HCT116 (cell line): Measurements from ENCODE around the gene CCS. TPM values are rescaled to one million over a fixed set of nuclear protein-coding genes. Genes with fewer than 3 reads are reported as not detected.

Experiments used
- ATAC-seq: fragments of 200-7000 bp; cut with Tn5 transposase; 2 replicates; pipeline ENCODE4 v1.9.1; 2020; ENCODE audit warnings: mild to moderate bottlenecking, moderate library complexity
- BruUV-seq: library from RNA; stranded (reverse); fragments of 400-500 nt; replicated peaks from 2 replicates; lab custom pipeline; 2021; lab: Mats Ljungman, UMichigan
- CTCF ChIA-PET: fragments of 300-600 bp; sonication (Branson Sonifier 250); formaldehyde crosslinking; loops from one replicate; lab custom pipeline; 2021; ENCODE audit warnings: antibody characterized with exemption; lab: Charles Lee
- POLR2A ChIA-PET: fragments of 300-600, 350-600 bp; sonication (Branson Sonifier 250); formaldehyde crosslinking; loops from one replicate; lab custom pipeline; 2021; ENCODE audit warnings: antibody characterized with exemption; lab: Charles Lee
- RAD21 ChIA-PET, 2 experiments: fragments of 300-600 bp; sonication (Branson Sonifier 250); formaldehyde crosslinking; loops; one replicate each; lab custom pipeline; 2023; ENCODE audit warnings: low total read pairs in 2 of 2; ENCODE audit not compliant: uncharacterized antibody in 2 of 2, unreplicated experiment in 2 of 2, low non-redundant PET in 1 of 2; lab: Charles Lee
- DNase-seq: peaks from one replicate; pipeline ENCODE4 v3.0.0-alpha.2; 2010; ENCODE audit warnings: low read depth, low spot score
- H2AFZ ChIP-seq: fragments of 200-600 bp; shearing (Covaris generic), sonication (generic); 2 replicates; pipeline ENCODE4 v1.6.1; 2017; ENCODE audit warnings: low read depth, mixed run types, mixed read lengths, antibody characterized with exemption, low read length; ENCODE audit not compliant: poor library complexity, severe bottlenecking
- H3K27ac ChIP-seq: 2 replicates; pipeline ENCODE4 v1.5.1; 2012; ENCODE audit warnings: low read depth, low read length
- H3K27me3 ChIP-seq: fragments of 200-600 bp; sonication (generic); 2 replicates; pipeline ENCODE4 v1.6.1; 2016; ENCODE audit warnings: mixed run types, low read length, mixed read lengths; ENCODE audit not compliant: insufficient read depth
- H3K36me3 ChIP-seq, 2 experiments: fragments of 200-500 bp in 1 of 2; fragments of 200-600 bp in 1 of 2; sonication (Bioruptor generic) in 1 of 2; sonication (generic) in 1 of 2; 2 replicates each; pipeline versions ENCODE4 v1.5.1 to v1.6.1; 2014 to 2016; ENCODE audit warnings: low read length in 2 of 2, inconsistent platforms in 1 of 2, mixed read lengths in 1 of 2, mixed run types in 1 of 2; ENCODE audit not compliant: insufficient read depth in 2 of 2, control insufficient read depth in 1 of 2
- H3K4me1 ChIP-seq, 2 experiments: fragments of 200-600 bp in 1 of 2; sonication (generic) in 1 of 2; 2 replicates each; pipeline versions ENCODE4 v1.5.1 to v1.6.1; 2012 to 2017; ENCODE audit warnings: low read length in 2 of 2, inconsistent platforms in 1 of 2, mild to moderate bottlenecking in 1 of 2, mixed read lengths in 1 of 2, mixed run types in 1 of 2, moderate library complexity in 1 of 2; ENCODE audit not compliant: insufficient read depth in 2 of 2, control insufficient read depth in 1 of 2
- H3K4me2 ChIP-seq: fragments of 200-600 bp; sonication (generic); 2 replicates; pipeline ENCODE4 v1.6.1; 2017; ENCODE audit warnings: mixed run types, low read length, mixed read lengths
- H3K4me3 ChIP-seq, 2 experiments: fragments of 200-600 bp in 1 of 2; sonication (generic) in 1 of 2; replicated peaks in 1 of 2; 2 replicates each; pipeline ENCODE4 v1.5.1; 2011 to 2016; ENCODE audit warnings: low read length in 2 of 2, control low read depth in 1 of 2, low read depth in 1 of 2, mild to moderate bottlenecking in 1 of 2, mixed read lengths in 1 of 2, mixed run types in 1 of 2
- H3K79me2 ChIP-seq: fragments of 200-600 bp; sonication (generic); 2 replicates; pipeline ENCODE4 v1.6.1; 2017; ENCODE audit warnings: mild to moderate bottlenecking, mixed run types, low read length, moderate library complexity, mixed read lengths; ENCODE audit not compliant: insufficient read depth
- H3K9ac ChIP-seq: fragments of 200-600 bp; sonication (generic); 2 replicates; pipeline ENCODE4 v1.6.1; 2016; ENCODE audit warnings: low read length, mixed read lengths
- H3K9me2 ChIP-seq: fragments of 200-600 bp; sonication (generic), shearing (Covaris generic); 2 replicates; pipeline ENCODE4 v1.6.1; 2017; ENCODE audit warnings: mixed run types, mild to moderate bottlenecking, moderate library complexity; ENCODE audit not compliant: insufficient read depth
- H3K9me3 ChIP-seq, 2 experiments: fragments of 200-500 bp in 1 of 2; fragments of 200-600 bp in 1 of 2; sonication (Bioruptor generic) in 1 of 2; sonication (generic) in 1 of 2; 2 replicates each; pipeline ENCODE4 v1.6.1; 2014 to 2017; ENCODE audit warnings: low read length in 2 of 2, mixed read lengths in 2 of 2, inconsistent platforms in 1 of 2, low read depth in 1 of 2, mild to moderate bottlenecking in 1 of 2, mixed run types in 1 of 2, moderate library complexity in 1 of 2; ENCODE audit not compliant: control insufficient read depth in 1 of 2, insufficient read depth in 1 of 2
- H4K20me1 ChIP-seq: fragments of 200-600 bp; sonication (generic), shearing (Covaris generic); 2 replicates; pipeline ENCODE4 v1.6.1; 2017; ENCODE audit warnings: mixed run types, mild to moderate bottlenecking, moderate library complexity; ENCODE audit not compliant: insufficient read depth
- ATF3 ChIP-seq: IDR thresholded peaks from 2 replicates; pipeline ENCODE4 v1.6.1; 2012
- CBX3 ChIP-seq: IDR thresholded peaks from 2 replicates; pipeline ENCODE4 v1.6.1; 2012; ENCODE audit warnings: low read depth
- CTCF ChIP-seq, 3 experiments: fragments of 200-600 bp in 1 of 3; sonication (generic) in 1 of 3; IDR thresholded peaks in 2 of 3; conservative IDR thresholded peaks in 1 of 3; 2 replicates each; pipeline ENCODE4 v1.5.1; 2012 to 2017; ENCODE audit warnings: low read depth in 2 of 3, low read length in 2 of 3, antibody characterized with exemption in 1 of 3, borderline replicate concordance in 1 of 3, control low read depth in 1 of 3, mild to moderate bottlenecking in 1 of 3, mixed read lengths in 1 of 3, mixed run types in 1 of 3, moderate library complexity in 1 of 3; ENCODE audit not compliant: insufficient read depth in 1 of 3
- ELF1 ChIP-seq: IDR thresholded peaks from 2 replicates; pipeline ENCODE4 v1.6.1; 2012; ENCODE audit warnings: low read depth, borderline replicate concordance
- EZH2 ChIP-seq: fragments of 200-600 bp; sonication (generic); IDR thresholded peaks from 2 replicates; pipeline ENCODE4 v1.6.1; 2017; ENCODE audit warnings: antibody characterized with exemption, mixed run types
- POLR2A ChIP-seq: IDR thresholded peaks from 2 replicates; pipeline ENCODE4 v1.7.0; 2011; ENCODE audit warnings: borderline replicate concordance; ENCODE audit not compliant: insufficient read depth, insufficient read length; ENCODE audit errors: extremely low read depth
- POLR2AphosphoS5 ChIP-seq: IDR thresholded peaks from 2 replicates; pipeline ENCODE4 v1.6.1; 2011; ENCODE audit warnings: mild to moderate bottlenecking, low read depth, low read length, moderate library complexity
- REST ChIP-seq: IDR thresholded peaks from 2 replicates; pipeline ENCODE4 v1.6.1; 2012; ENCODE audit warnings: low read depth
- TCF7L2 ChIP-seq: IDR thresholded peaks from 2 replicates; pipeline ENCODE4 v1.7.0; 2011; ENCODE audit warnings: borderline replicate concordance, inconsistent platforms; ENCODE audit not compliant: insufficient read depth, insufficient read length; ENCODE audit errors: extremely low read depth
- YY1 ChIP-seq: IDR thresholded peaks from 2 replicates; pipeline ENCODE4 v1.6.1; 2011; ENCODE audit warnings: low read length, low read depth, moderate library complexity, mild to moderate bottlenecking; ENCODE audit not compliant: insufficient replicate concordance; ENCODE audit errors: extremely low read depth
- intact Hi-C: fragments of 100-400 bp; cut with micrococcal nuclease; formaldehyde crosslinking; loops from 2 replicates; pipeline ENCODE4 v1.10.0; 2022
- total RNA-seq: library from RNA; stranded (reverse); gene quantifications from one replicate; pipeline ENCODE4 v1.2.1, GENCODE V29; 2021; ENCODE audit not compliant: unreplicated experiment
- TF ChIP-seq, protein P1 (sequence below): IDR thresholded peaks from 2 replicates; pipeline ENCODE4 v1.6.1; 2011; ENCODE audit warnings: mild to moderate bottlenecking, low read length, moderate library complexity; ENCODE audit not compliant: insufficient replicate concordance; ENCODE audit errors: extremely low read depth

CCS gene
- total RNA-seq, 1 experiment from 2014 or later = 40.6 TPM

DNA sequence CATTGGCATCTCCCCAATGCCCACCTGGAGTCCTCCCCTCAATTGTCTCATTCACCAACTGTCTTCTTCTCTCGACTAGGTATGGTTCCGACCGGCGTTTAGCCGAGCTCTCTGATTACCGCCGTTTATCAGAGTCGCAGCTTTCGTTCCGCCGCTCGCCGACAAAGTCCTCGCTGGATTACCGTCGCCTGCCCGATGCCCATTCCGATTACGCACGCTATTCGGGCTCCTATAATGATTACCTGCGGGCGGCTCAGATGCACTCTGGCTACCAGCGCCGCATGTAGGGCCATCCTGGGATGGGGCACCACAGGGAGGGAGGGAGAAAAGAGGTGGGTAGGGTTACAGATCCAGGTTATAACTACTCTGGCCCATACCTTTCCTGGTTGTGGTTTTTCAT lies 33.4 kb downstream of the CCS start:
- Histone ChIP-seq H3K4me3 (no peak overlapping the region), H3K9ac (no peak overlapping the region), H3K9me2 (no peaks in the 10 kb centered on the region), H3K27ac (no peak overlapping the region), H3K79me2 (peaks cover 100% of the 10 kb centered on the region), H3K4me2 (no peak overlapping the region), H3K9me3 (no peaks in the 10 kb centered on the region), H4K20me1 (peaks cover 44% of the 10 kb centered on the region; the same call in 1 of the 2 replicates), H2AFZ (no peak overlapping the region), H3K27me3 (no peaks in the 10 kb centered on the region), H3K36me3 (peaks cover 70 to 88% of the 10 kb centered on the region in 2 experiments), H3K4me1 (no peaks in the 10 kb centered on the region)
- DNase-seq (no peak), ATAC-seq (no peak)
- ChIA-PET CTCF (no interaction called here), RAD21 (no interaction called here), POLR2A (interaction anchor here (1.6 kb wide), 1 partner anchor 10 kb away, joined by 7 read pairs; the partner anchor contains the start of gene RBM14)
- TF ChIP-seq POLR2A = no peak
- no peak for TF ChIP-seq POLR2AphosphoS5
- TF ChIP-seq TCF7L2 = no peak
- no peak for TF ChIP-seq EZH2
- TF ChIP-seq ELF1 = no peak
- TF ChIP-seq, protein P1, sequence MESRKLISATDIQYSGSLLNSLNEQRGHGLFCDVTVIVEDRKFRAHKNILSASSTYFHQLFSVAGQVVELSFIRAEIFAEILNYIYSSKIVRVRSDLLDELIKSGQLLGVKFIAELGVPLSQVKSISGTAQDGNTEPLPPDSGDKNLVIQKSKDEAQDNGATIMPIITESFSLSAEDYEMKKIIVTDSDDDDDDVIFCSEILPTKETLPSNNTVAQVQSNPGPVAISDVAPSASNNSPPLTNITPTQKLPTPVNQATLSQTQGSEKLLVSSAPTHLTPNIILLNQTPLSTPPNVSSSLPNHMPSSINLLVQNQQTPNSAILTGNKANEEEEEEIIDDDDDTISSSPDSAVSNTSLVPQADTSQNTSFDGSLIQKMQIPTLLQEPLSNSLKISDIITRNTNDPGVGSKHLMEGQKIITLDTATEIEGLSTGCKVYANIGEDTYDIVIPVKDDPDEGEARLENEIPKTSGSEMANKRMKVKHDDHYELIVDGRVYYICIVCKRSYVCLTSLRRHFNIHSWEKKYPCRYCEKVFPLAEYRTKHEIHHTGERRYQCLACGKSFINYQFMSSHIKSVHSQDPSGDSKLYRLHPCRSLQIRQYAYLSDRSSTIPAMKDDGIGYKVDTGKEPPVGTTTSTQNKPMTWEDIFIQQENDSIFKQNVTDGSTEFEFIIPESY = no peak
- no peak for TF ChIP-seq ATF3
- no peak for TF ChIP-seq REST
- no peak for TF ChIP-seq CBX3
- no peak for TF ChIP-seq YY1
- TF ChIP-seq CTCF (IDR thresholded peaks at IDR 0.05 in 2 of 3, conservative IDR thresholded peaks at IDR 0.05 in 1 of 3; ENCODE audit: borderline replicate concordance in 1 of 3, insufficient read depth in 1 of 3, low read depth in 2 of 3, low read length in 2 of 3) = no peak
- intact Hi-C loops = no loop called here
- no TSS peak for BruUV-seq
